RPMI8226 (cell line): ENCODE results near the gene PCED1B.
"Not testable (repeated sequence)": the region's sequence is repeated elsewhere in the genome, so short reads cannot be mapped to it uniquely, and the experiment has no call there.

ENCODE experiments used
- DNase-seq: peaks from one replicate; pipeline ENCODE4 v3.0.0-alpha.2; 2015

Gene PCED1B

DNA sequence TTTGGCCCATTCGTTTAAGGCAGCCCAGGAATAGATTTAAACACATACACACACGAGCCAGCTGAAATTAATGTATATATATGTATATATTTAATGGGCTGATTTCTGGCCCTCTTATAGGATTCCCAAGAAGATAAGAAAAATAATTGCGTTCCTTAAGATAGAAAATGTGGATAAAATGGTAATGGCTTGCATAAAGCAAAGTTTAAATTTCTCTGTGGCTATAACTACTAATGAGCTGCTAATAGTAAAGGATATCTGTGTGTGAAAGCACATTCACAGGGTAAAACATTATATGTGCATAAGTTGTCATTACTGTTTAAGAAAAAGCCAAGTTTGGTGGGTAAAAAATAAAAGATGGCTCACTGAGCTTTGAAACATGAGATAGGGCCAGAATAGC lies 134.0 kb downstream of the PCED1B start:
- no peak for DNase-seq

- DNase-seq, result no peak
Observed at GRCh38 chr12:47214001-47214619, 134.7 kb downstream of the PCED1B start.

DNA sequence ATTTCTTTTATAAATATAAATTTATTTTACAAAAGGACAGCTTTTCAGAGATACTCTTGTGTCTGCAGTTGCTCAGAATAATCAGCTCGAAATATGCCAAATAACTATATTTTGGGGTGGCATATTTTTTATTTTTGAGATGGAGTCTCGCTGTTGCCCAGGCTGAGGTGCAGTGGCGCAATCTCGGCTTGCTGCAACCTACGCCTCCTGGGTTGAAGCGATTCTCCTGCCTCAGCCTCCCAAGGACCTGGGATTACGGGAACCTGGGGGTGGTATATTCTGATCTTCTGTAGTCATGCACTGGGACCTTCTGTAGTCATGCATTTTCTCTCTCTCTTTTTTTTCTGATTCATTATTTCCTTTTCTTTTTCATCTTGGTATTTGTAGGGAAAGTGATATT lies 135.3 kb downstream of the PCED1B start:
- DNase-seq, result no peak

- peak; percentile 87 for DNase-seq
Observed at GRCh38 chr12:47216150-47216677, 136.8 kb downstream of the PCED1B start.

- DNase-seq, result not testable (repeated sequence)
Observed at GRCh38 chr12:47217595-47217869, 138.1 kb downstream of the PCED1B start.

DNA sequence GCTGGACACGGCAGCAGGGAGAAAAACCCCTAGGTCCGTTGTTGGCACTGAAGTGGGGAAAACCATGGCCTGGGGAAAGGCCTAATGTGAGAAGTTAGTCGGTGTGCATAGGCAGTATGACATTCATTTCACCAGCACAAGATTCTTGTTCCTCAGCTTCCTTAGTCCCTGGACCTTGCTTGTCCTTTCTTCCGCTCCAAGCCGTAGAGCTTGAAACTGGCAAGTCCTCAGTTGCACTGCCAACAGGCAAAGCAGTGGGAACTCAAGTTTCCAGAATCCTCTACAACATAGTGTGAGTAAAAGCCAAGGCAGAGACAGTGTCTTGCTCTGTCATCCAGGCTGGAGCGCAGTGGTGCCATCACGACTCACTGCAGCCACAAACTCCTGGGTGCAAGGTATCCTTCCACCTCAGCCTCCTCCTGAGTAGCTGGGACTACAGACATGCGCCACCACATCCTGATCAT lies 138.8 kb downstream of the PCED1B start:
- no peak for DNase-seq

GRCh38 chr12:47219243-47219642 lies 139.8 kb downstream of the PCED1B start:
- DNase-seq, result no peak

GRCh38 chr12:47221256-47222023 lies 142.0 kb downstream of the PCED1B start:
- DNase-seq, result no peak

DNA sequence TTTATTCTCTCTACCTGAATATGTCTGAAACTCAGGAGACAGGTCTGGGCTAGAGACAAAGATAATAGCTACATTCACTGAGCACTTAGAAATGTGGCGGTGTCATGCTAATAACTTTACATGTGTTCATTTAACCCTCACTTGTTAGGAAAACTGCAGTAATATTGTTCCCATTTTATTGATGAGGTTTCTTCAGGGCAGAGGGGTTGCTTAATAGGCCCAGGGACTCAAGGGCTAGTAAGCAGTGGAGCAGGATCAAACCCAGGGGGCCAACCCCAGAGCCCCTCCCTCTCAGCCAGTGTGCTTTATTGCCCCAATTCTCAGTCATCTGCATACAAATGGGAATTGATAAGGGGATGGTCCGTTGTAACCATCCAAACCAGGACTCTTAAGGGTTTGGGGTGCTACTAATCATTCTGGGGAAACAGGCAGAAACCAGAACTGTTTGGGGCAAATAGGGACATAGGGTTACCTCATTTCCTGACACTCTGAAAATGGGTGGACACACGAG lies 143.2 kb downstream of the PCED1B start:
- DNase-seq, result no peak

DNA sequence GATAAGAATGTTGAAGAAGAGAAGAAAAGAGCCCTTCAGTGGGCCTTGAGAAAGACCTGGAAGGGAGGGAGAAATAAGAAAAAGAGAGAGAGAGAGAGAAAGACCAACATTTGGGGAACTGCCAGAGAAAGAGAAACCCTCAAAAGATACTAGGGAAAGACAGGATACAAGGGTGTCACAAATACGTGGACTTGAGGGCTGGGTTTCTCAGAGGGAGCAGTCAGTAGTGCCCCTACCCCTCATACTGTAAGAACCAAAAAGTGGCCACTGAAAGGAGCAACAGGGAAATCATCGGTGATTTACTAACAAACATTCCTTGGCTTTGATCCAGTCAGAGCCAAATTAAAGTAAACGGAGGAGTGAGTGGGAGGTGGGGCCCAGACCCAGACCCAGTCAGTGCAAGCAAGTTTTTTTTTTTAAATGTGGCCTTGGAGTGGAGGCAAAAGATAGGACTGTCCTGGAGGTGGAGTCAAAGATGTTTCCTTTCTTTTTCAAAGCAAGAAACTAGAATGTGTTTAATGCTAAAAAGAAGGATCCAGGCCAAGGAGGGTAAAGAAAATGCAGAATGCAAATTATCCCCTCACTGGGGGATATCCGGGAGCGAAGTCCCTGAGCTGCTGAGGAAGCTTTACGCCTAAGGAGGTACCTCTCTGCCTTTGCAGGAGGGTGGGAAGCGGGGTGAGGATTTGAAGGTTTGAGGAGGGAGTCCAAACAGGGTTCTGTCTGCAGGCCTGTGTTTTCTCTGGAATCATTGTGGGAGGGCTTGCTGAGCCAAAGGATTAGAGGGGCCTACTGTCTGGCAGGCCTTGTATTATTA lies 143.8 kb downstream of the PCED1B start:
- DNase-seq, result no peak

- no peak for DNase-seq
Observed at GRCh38 chr12:47223848-47224213, 144.4 kb downstream of the PCED1B start.

- no peak for DNase-seq
Observed at GRCh38 chr12:47224563-47225133, 145.2 kb downstream of the PCED1B start.

DNA sequence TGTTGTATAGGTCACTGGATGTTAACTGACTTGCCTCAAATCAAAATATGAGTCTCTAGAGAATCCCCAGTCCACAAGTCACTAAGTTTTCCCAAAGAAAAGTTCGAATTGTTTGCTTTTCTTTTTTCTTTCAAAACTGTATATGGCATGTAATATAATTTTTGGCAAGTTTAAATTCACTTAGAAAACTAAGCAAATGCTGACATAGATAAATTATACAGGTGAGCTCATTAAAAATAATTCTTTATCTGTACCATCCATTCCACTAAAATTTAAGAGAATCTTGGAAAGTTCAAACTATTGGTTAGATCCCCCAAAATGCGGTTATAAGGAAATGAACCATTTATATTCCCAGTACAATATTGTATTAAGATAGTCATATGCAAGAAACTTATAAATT lies 145.9 kb downstream of the PCED1B start:
- no peak for DNase-seq

GRCh38 chr12:47226199-47226598 lies 146.8 kb downstream of the PCED1B start:
- DNase-seq, result no peak

GRCh38 chr12:47228802-47229201 lies 149.4 kb downstream of the PCED1B start:
- no peak for DNase-seq

GRCh38 chr12:47231456-47231855 lies 152.0 kb downstream of the PCED1B start:
- no peak for DNase-seq

DNA sequence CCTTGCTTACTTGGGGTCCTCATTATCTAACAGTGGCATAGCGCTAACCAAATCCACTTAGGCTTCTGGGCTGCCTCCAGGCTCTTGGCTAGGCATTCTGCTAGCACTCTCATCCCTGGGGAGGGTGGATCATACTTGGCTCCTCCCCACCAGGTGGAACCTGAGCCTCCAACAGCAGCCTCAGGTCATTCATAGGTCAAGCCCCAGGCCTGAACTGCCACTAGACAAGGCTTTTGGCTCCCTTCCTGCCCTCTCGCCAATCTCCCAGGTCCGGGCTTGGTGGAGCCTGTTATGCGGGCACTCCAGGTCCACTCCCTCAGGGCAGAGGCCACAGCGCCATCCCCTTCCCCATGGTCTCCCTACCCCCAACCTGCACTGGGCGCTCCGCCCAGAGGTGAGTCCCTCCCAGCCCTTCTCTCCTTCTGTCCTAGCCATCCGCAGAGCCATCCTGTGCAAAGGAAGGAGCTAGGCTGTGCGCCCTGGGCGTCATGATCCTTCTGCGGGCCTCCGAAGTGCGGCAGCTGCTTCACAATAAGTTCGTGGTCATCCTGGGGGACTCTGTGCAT lies 155.2 kb downstream of the PCED1B start:
- no peak for DNase-seq

- DNase-seq, result no peak
Observed at GRCh38 chr12:47235258-47236040, 156.0 kb downstream of the PCED1B start.

- no peak for DNase-seq
Observed at GRCh38 chr12:47236109-47236714, 156.8 kb downstream of the PCED1B start.

- no peak for DNase-seq
Observed at GRCh38 chr12:47237751-47238211, 158.4 kb downstream of the PCED1B start.

DNA sequence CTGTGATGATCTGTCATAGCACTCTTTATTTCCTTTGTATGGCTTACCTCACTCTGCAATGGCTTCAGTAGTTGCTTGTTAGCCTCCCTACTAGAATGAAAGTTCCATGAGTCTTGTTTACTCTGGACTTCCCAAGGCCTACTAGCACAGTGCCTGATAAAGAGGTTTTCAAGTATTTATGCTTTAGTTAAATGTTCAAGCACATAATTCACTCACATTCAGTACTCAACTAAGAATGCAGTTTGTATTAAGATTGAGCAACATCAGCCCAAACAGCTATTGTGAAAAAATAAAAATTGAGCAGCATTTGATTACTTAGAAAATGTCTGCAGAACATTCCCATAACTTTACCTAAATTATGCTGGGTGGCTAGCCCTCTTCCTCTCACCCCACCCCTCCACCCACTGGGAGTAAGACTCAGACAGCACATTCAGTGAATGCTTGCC lies 159.3 kb downstream of the PCED1B start:
- no peak for DNase-seq
